Measurements from ENCODE around the gene PARP8. TPM values are rescaled to one million over a fixed set of nuclear protein-coding genes. Genes with fewer than 3 reads are reported as not detected.
A peak's percentile ranks its signal among the peaks of the same experiment; 100 is the strongest.

The PARP8 gene
- total and polyA plus RNA-seq, 9 donors: 5.7 to 12.5 (median 7.7) TPM

- no CpG with 5 or more reads among the region's 1 CpG for WGBS (ENCODE audit: insufficient coverage)
- DNase-seq: no peak
Measured at GRCh38 chr5:50738864-50739263, 72.4 kb downstream of the PARP8 start.

GRCh38 chr5:50740832-50741231 is 74.4 kb downstream of the PARP8 start:
- DNase-seq: no peak
- no CpG with 5 or more reads among the region's 4 CpGs for WGBS (ENCODE audit: insufficient coverage)
- no peak overlapping the region for H3K4me3 ChIP-seq (ENCODE audit: low read length)

More at GRCh38 chr5:50738864-50739263, 72.4 kb downstream of the PARP8 start:
- Histone ChIP-seq H3K27me3 (ENCODE audit: control insufficient read depth, insufficient read depth, low read length) (no peaks in the 10 kb centered on the region), H3K9me3 (replicated peaks; ENCODE audit: control insufficient read depth, low read depth, low read length) (no peaks in the 10 kb centered on the region), H3K4me1 (ENCODE audit: control insufficient read depth, insufficient read depth, low read length) (no peaks in the 10 kb centered on the region), H3K4me3 (ENCODE audit: low read length) (no peak overlapping the region), H3K36me3 (ENCODE audit: control insufficient read depth, insufficient read depth, low read length) (no peaks in the 10 kb centered on the region), H3K27ac (ENCODE audit: low read length) (no peak overlapping the region)

GRCh38 chr5:50744776-50745175 is 78.3 kb downstream of the PARP8 start:
- Histone ChIP-seq H3K9me3 (replicated peaks; ENCODE audit: control insufficient read depth, low read depth, low read length) (no peaks in the 10 kb centered on the region), H3K4me1 (ENCODE audit: control insufficient read depth, insufficient read depth, low read length) (peaks cover 5% of the 10 kb centered on the region), H3K27me3 (ENCODE audit: control insufficient read depth, insufficient read depth, low read length) (no peaks in the 10 kb centered on the region), H3K36me3 (ENCODE audit: control insufficient read depth, insufficient read depth, low read length) (no peaks in the 10 kb centered on the region), H3K27ac (ENCODE audit: low read length) (peak overlapping the region; percentile 39), H3K4me3 (ENCODE audit: low read length) (peak overlapping the region; percentile 18)
- WGBS (ENCODE audit: insufficient coverage): no CpG with 5 or more reads among the region's 2 CpGs
- DNase-seq: no peak

More at GRCh38 chr5:50740832-50741231, 74.4 kb downstream of the PARP8 start:
- peaks cover 5% of the 10 kb centered on the region for H3K4me1 ChIP-seq (ENCODE audit: control insufficient read depth, insufficient read depth, low read length)
- no peaks in the 10 kb centered on the region for H3K27me3 ChIP-seq (ENCODE audit: control insufficient read depth, insufficient read depth, low read length)
- H3K9me3 ChIP-seq (replicated peaks; ENCODE audit: control insufficient read depth, low read depth, low read length): no peaks in the 10 kb centered on the region
- no peaks in the 10 kb centered on the region for H3K36me3 ChIP-seq (ENCODE audit: control insufficient read depth, insufficient read depth, low read length)
- H3K27ac ChIP-seq (ENCODE audit: low read length): no peak overlapping the region

GRCh38 chr5:50745221-50745910 is 78.9 kb downstream of the PARP8 start:
- H3K9me3 ChIP-seq (replicated peaks; ENCODE audit: control insufficient read depth, low read depth, low read length): no peaks in the 10 kb centered on the region
- WGBS (ENCODE audit: insufficient coverage): no CpG with 5 or more reads among the region's 3 CpGs
- no peaks in the 10 kb centered on the region for H3K27me3 ChIP-seq (ENCODE audit: control insufficient read depth, insufficient read depth, low read length)
- H3K4me3 ChIP-seq (ENCODE audit: low read length): no peak overlapping the region
- H3K36me3 ChIP-seq (ENCODE audit: control insufficient read depth, insufficient read depth, low read length): no peaks in the 10 kb centered on the region
- peaks cover 5% of the 10 kb centered on the region for H3K4me1 ChIP-seq (ENCODE audit: control insufficient read depth, insufficient read depth, low read length)
- DNase-seq: no peak
- H3K27ac ChIP-seq (ENCODE audit: low read length): peak overlapping the region; percentile 39

GRCh38 chr5:50749181-50749580 is 82.7 kb downstream of the PARP8 start:
- Histone ChIP-seq H3K27ac (ENCODE audit: low read length) (no peak overlapping the region), H3K27me3 (ENCODE audit: control insufficient read depth, insufficient read depth, low read length) (no peaks in the 10 kb centered on the region), H3K4me1 (ENCODE audit: control insufficient read depth, insufficient read depth, low read length) (peaks cover 5% of the 10 kb centered on the region), H3K4me3 (ENCODE audit: low read length) (no peak overlapping the region), H3K36me3 (ENCODE audit: control insufficient read depth, insufficient read depth, low read length) (no peaks in the 10 kb centered on the region), H3K9me3 (replicated peaks; ENCODE audit: control insufficient read depth, low read depth, low read length) (no peaks in the 10 kb centered on the region)
- WGBS (ENCODE audit: insufficient coverage): no CpG with 5 or more reads among the region's 2 CpGs
- no peak for DNase-seq

- no peak overlapping the region for H3K4me3 ChIP-seq (ENCODE audit: low read length)
- H3K27ac ChIP-seq (ENCODE audit: low read length): no peak overlapping the region
- DNase-seq: no peak
- no peaks in the 10 kb centered on the region for H3K9me3 ChIP-seq (replicated peaks; ENCODE audit: control insufficient read depth, low read depth, low read length)
- no CpG with 5 or more reads among the region's 3 CpGs for WGBS (ENCODE audit: insufficient coverage)
- H3K36me3 ChIP-seq (ENCODE audit: control insufficient read depth, insufficient read depth, low read length): no peaks in the 10 kb centered on the region
- no peaks in the 10 kb centered on the region for H3K27me3 ChIP-seq (ENCODE audit: control insufficient read depth, insufficient read depth, low read length)
- H3K4me1 ChIP-seq (ENCODE audit: control insufficient read depth, insufficient read depth, low read length): peaks cover 5% of the 10 kb centered on the region
Measured at GRCh38 chr5:50749873-50750272, 83.4 kb downstream of the PARP8 start.

- H3K36me3 ChIP-seq (ENCODE audit: control insufficient read depth, insufficient read depth, low read length): no peaks in the 10 kb centered on the region
- H3K4me3 ChIP-seq (ENCODE audit: low read length): no peak overlapping the region
- no peak overlapping the region for H3K27ac ChIP-seq (ENCODE audit: low read length)
- no peaks in the 10 kb centered on the region for H3K4me1 ChIP-seq (ENCODE audit: control insufficient read depth, insufficient read depth, low read length)
- WGBS (ENCODE audit: insufficient coverage): no CpG with 5 or more reads among the region's 5 CpGs
- H3K27me3 ChIP-seq (ENCODE audit: control insufficient read depth, insufficient read depth, low read length): no peaks in the 10 kb centered on the region
- peak; percentile 52 for DNase-seq
- no peaks in the 10 kb centered on the region for H3K9me3 ChIP-seq (replicated peaks; ENCODE audit: control insufficient read depth, low read depth, low read length)
Measured at GRCh38 chr5:50751064-50751657, 84.7 kb downstream of the PARP8 start.

- Histone ChIP-seq H3K27me3 (ENCODE audit: control insufficient read depth, insufficient read depth, low read length) (no peaks in the 10 kb centered on the region), H3K36me3 (ENCODE audit: control insufficient read depth, insufficient read depth, low read length) (no peaks in the 10 kb centered on the region), H3K4me3 (ENCODE audit: low read length) (no peak overlapping the region), H3K9me3 (replicated peaks; ENCODE audit: control insufficient read depth, low read depth, low read length) (no peaks in the 10 kb centered on the region), H3K4me1 (ENCODE audit: control insufficient read depth, insufficient read depth, low read length) (no peaks in the 10 kb centered on the region), H3K27ac (ENCODE audit: low read length) (no peak overlapping the region)
- DNase-seq: no peak
Measured at GRCh38 chr5:50752800-50753199, 86.4 kb downstream of the PARP8 start.

- Histone ChIP-seq H3K4me3 (ENCODE audit: low read length) (no peak overlapping the region), H3K9me3 (replicated peaks; ENCODE audit: control insufficient read depth, low read depth, low read length) (no peaks in the 10 kb centered on the region), H3K27ac (ENCODE audit: low read length) (no peak overlapping the region), H3K36me3 (ENCODE audit: control insufficient read depth, insufficient read depth, low read length) (no peaks in the 10 kb centered on the region), H3K27me3 (ENCODE audit: control insufficient read depth, insufficient read depth, low read length) (no peaks in the 10 kb centered on the region), H3K4me1 (ENCODE audit: control insufficient read depth, insufficient read depth, low read length) (no peaks in the 10 kb centered on the region)
- no CpG with 5 or more reads among the region's 1 CpG for WGBS (ENCODE audit: insufficient coverage)
- DNase-seq: no peak
Measured at GRCh38 chr5:50759526-50760270, 93.3 kb downstream of the PARP8 start.

- DNase-seq: peak; percentile 33
- Histone ChIP-seq H3K27ac (ENCODE audit: low read length) (no peak overlapping the region), H3K4me1 (ENCODE audit: control insufficient read depth, insufficient read depth, low read length) (no peaks in the 10 kb centered on the region), H3K9me3 (replicated peaks; ENCODE audit: control insufficient read depth, low read depth, low read length) (no peaks in the 10 kb centered on the region), H3K36me3 (ENCODE audit: control insufficient read depth, insufficient read depth, low read length) (no peaks in the 10 kb centered on the region), H3K4me3 (ENCODE audit: low read length) (no peak overlapping the region), H3K27me3 (ENCODE audit: control insufficient read depth, insufficient read depth, low read length) (no peaks in the 10 kb centered on the region)
Measured at GRCh38 chr5:50763351-50763750, 96.9 kb downstream of the PARP8 start.

Data from muscle of leg (tissue), 11 donors.